IMR-90 (cell line): ENCODE data around the gene FOXO3B. TPM values are rescaled to one million over a fixed set of nuclear protein-coding genes. Genes with fewer than 3 reads are reported as not detected.
A peak's percentile ranks its signal among the peaks of the same experiment; 100 is the strongest.
"Not testable (repeated sequence)": the region's sequence is repeated elsewhere in the genome, so short reads cannot be mapped to it uniquely, and the experiment has no call there.

Experiments used
- ATAC-seq: fragments of 200-7000 bp; cut with Tn5 transposase; 2 replicates; pipeline ENCODE4 v1.9.1; 2020; ENCODE audit warnings: low read depth, mild to moderate bottlenecking, moderate library complexity
- BruUV-seq: library from RNA; stranded (reverse); fragments of 400-500 nt; replicated peaks from 2 replicates; lab custom pipeline; 2021; lab: Mats Ljungman, UMichigan
- CTCF ChIA-PET: fragments of 300-600 bp; formaldehyde crosslinking; extraction: SDS; loops from one replicate; lab custom pipeline; 2021; ENCODE audit warnings: antibody characterized with exemption; lab: Yijun Ruan, JAX
- POLR2A ChIA-PET: fragments of 300-600 bp; sonication (Branson Sonifier 250); formaldehyde crosslinking; loops from one replicate; lab custom pipeline; 2022; ENCODE audit warnings: antibody characterized with exemption; ENCODE audit not compliant: unreplicated experiment; lab: Charles Lee
- DNase-seq: peaks from one replicate; pipeline ENCODE4 v3.0.0; 2013
- H2AFZ ChIP-seq: replicated peaks from 2 replicates; pipeline ENCODE3; 2013; ENCODE audit warnings: low read length, mild to moderate bottlenecking; ENCODE audit not compliant: poor library complexity
- H2AK5ac ChIP-seq: 2 replicates; pipeline ENCODE4 v1.6.1; 2013; ENCODE audit warnings: low read depth, low read length, inconsistent platforms
- H2AK9ac ChIP-seq: replicated peaks from 2 replicates; pipeline ENCODE3; 2013; ENCODE audit warnings: mild to moderate bottlenecking, low read depth, low read length, moderate library complexity; ENCODE audit not compliant: poor library complexity
- H2BK120ac ChIP-seq: 2 replicates; pipeline ENCODE4 v1.6.1; 2013; ENCODE audit warnings: low read depth, low read length, inconsistent platforms
- H2BK15ac ChIP-seq: 3 replicates; pipeline ENCODE4 v1.6.1; 2013; ENCODE audit warnings: low read depth, low read length, inconsistent platforms
- H2BK20ac ChIP-seq: 2 replicates; pipeline ENCODE4 v1.6.1; 2013; ENCODE audit warnings: low read depth, mild to moderate bottlenecking, inconsistent platforms, low read length, moderate library complexity
- H2BK5ac ChIP-seq: 2 replicates; pipeline ENCODE4 v1.6.1; 2013; ENCODE audit warnings: mild to moderate bottlenecking, low read depth, low read length, inconsistent platforms; ENCODE audit not compliant: poor library complexity, severe bottlenecking
- H3K14ac ChIP-seq: replicated peaks from 2 replicates; pipeline ENCODE4 v1.6.1; 2013; ENCODE audit warnings: low read depth, low read length, inconsistent platforms
- H3K18ac ChIP-seq: 2 replicates; pipeline ENCODE4 v1.6.1; 2013; ENCODE audit warnings: low read depth, low read length, control low read depth
- H3K23ac ChIP-seq: 2 replicates; pipeline ENCODE4 v1.6.1; 2013; ENCODE audit warnings: low read depth, low read length, inconsistent platforms
- H3K27ac ChIP-seq: 2 replicates; pipeline ENCODE4 v1.5.1; 2013; ENCODE audit warnings: mild to moderate bottlenecking, control low read depth, low read length; ENCODE audit not compliant: insufficient read depth
- H3K27me3 ChIP-seq: 2 replicates; pipeline ENCODE4 v1.6.1; 2013; ENCODE audit warnings: low read length; ENCODE audit not compliant: control insufficient read depth, insufficient read depth
- H3K36me3 ChIP-seq: 2 replicates; pipeline ENCODE4 v1.6.1; 2013; ENCODE audit warnings: low read length, mixed read lengths; ENCODE audit not compliant: control insufficient read depth, insufficient read depth
- H3K4ac ChIP-seq: 2 replicates; pipeline ENCODE4 v1.6.1; 2013; ENCODE audit warnings: low read depth, low read length, inconsistent platforms
- H3K4me1 ChIP-seq: 2 replicates; pipeline ENCODE4 v1.6.1; 2013; ENCODE audit warnings: low read length, mixed read lengths; ENCODE audit not compliant: control insufficient read depth, insufficient read depth
- H3K4me2 ChIP-seq: 2 replicates; pipeline ENCODE4 v1.6.1; 2013; ENCODE audit warnings: low read depth, mild to moderate bottlenecking, control low read depth, low read length, moderate library complexity
- H3K4me3 ChIP-seq: 2 replicates; pipeline ENCODE4 v1.5.1; 2013; ENCODE audit warnings: low read depth, mild to moderate bottlenecking, control low read depth, low read length, moderate library complexity; ENCODE audit not compliant: insufficient read depth
- H3K56ac ChIP-seq: 2 replicates; pipeline ENCODE4 v1.6.1; 2013; ENCODE audit warnings: low read length, inconsistent platforms; ENCODE audit not compliant: insufficient read depth; ENCODE audit errors: extremely low read depth
- H3K79me1 ChIP-seq, 2 experiments: 2 replicates each; pipeline ENCODE4 v1.6.1; 2013; ENCODE audit warnings: low read length in 2 of 2, inconsistent platforms in 1 of 2, low read depth in 1 of 2
- H3K9ac ChIP-seq: 2 replicates; pipeline ENCODE4 v1.6.1; 2013; ENCODE audit warnings: low read depth, low read length, control low read depth
- H3K9me1 ChIP-seq: 2 replicates; pipeline ENCODE4 v1.6.1; 2013; ENCODE audit warnings: low read length, inconsistent platforms; ENCODE audit not compliant: insufficient read depth
- H3K9me3 ChIP-seq: 2 replicates; pipeline ENCODE4 v1.6.1; 2013; ENCODE audit warnings: low read length; ENCODE audit not compliant: control insufficient read depth, insufficient read depth
- H4K20me1 ChIP-seq: 2 replicates; pipeline ENCODE4 v1.6.1; 2013; ENCODE audit warnings: low read length, inconsistent platforms; ENCODE audit not compliant: insufficient read depth
- H4K5ac ChIP-seq: 2 replicates; pipeline ENCODE4 v1.6.1; 2013; ENCODE audit warnings: mild to moderate bottlenecking, low read depth, low read length, control low read depth
- H4K8ac ChIP-seq, 2 experiments: 2 replicates each; pipeline ENCODE4 v1.6.1; 2013; ENCODE audit warnings: low read depth in 2 of 2, low read length in 2 of 2, control low read depth in 1 of 2, inconsistent platforms in 1 of 2
- H4K91ac ChIP-seq: 2 replicates; pipeline ENCODE4 v1.6.1; 2013; ENCODE audit warnings: low read depth, low read length, inconsistent platforms; ENCODE audit not compliant: insufficient read depth
- CEBPB ChIP-seq: IDR thresholded peaks from 2 replicates; pipeline ENCODE4 v1.6.1; 2012; ENCODE audit warnings: low read depth, low read length, improper control_type of control experiment
- WGBS, 2 experiments: methylation state at CpG; one replicate each; pipeline versions ENCODE4 v1.1.5 to v1.1.7; 2013; ENCODE audit warnings: missing lambda C conversion rate in 2 of 2; ENCODE audit not compliant: insufficient read length in 1 of 2; ENCODE audit errors: extremely low coverage in 2 of 2; 5-methylcytosine and 5-hydroxymethylcytosine counted together
- dilution Hi-C: fragments of 300-500 bp; cut with HindIII; formaldehyde crosslinking; loops from one replicate; pipeline ENCODE4 v1.14.3; 2018; ENCODE audit warnings: low sequenced_read_pairs; ENCODE audit not compliant: unreplicated experiment
- in situ Hi-C: fragments of 300-500 bp; cut with MboI; formaldehyde crosslinking; loops from 3 replicates; pipeline ENCODE4 v1.14.3; 2019; ENCODE audit warnings: low sequenced_read_pairs, inconsistent platforms, mixed read lengths
- intact Hi-C: fragments of 100-400 bp; cut with micrococcal nuclease; formaldehyde crosslinking; loops from 2 replicates; pipeline ENCODE4 v1.10.0; 2022
- polyA plus RNA-seq, 3 experiments: library from polyadenylated mRNA; depleted of rRNA; stranded (reverse); fragments of >200 nt; gene quantifications; 2 replicates each; pipeline ENCODE4 v1.2.3, GENCODE V29; 2012; ENCODE audit warnings: low replicate concordance in 1 of 3
- total RNA-seq: library from RNA; depleted of rRNA; stranded (reverse); fragments of >200 nt; gene quantifications from 2 replicates; pipeline ENCODE4 v1.2.3, GENCODE V29; 2012

The FOXO3B gene
- total and polyA plus RNA-seq, 2 of the 4 experiments (the other 2 are of a cell fraction): 5.4 to 5.6 TPM

DNA sequence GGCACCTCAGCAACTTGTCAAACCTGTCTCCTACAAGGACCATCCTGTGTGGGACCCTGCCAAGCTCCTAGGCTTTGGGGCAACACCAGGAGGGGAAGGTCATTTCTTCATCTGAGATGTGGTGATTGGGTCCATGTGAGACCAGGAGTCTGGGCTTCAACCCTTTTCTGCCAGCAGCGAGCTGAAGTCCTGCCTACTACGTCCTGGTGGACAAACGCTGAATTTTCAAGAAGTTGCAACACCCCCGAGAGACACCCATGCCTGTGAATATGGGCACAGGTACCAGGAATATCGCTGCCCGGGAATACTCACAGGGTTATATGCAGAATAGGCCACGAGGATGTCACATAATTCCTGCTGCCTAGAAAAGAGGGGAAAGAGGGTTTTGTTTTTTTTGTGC lies 45.9 kb downstream of the FOXO3B start:
- H3K4ac ChIP-seq, H3K14ac ChIP-seq, dilution Hi-C loops, in situ Hi-C loops, H3K4me1 ChIP-seq, H3K56ac ChIP-seq, DNase-seq, H3K36me3 ChIP-seq, H3K9ac ChIP-seq, H4K5ac ChIP-seq, intact Hi-C loops, H3K9me3 ChIP-seq, BruUV-seq, H3K18ac ChIP-seq, H3K9me1 ChIP-seq, H3K4me2 ChIP-seq, H2BK120ac ChIP-seq, POLR2A ChIA-PET, CTCF ChIA-PET, H2BK20ac ChIP-seq, H2AK5ac ChIP-seq, H2BK15ac ChIP-seq, H3K27me3 ChIP-seq, ATAC-seq, H2AFZ ChIP-seq, H2AK9ac ChIP-seq, H3K4me3 ChIP-seq, H4K20me1 ChIP-seq, H4K8ac ChIP-seq, H3K27ac ChIP-seq, H3K79me1 ChIP-seq, H4K91ac ChIP-seq, H3K23ac ChIP-seq, H2BK5ac ChIP-seq: not testable (repeated sequence)
- TF ChIP-seq CEBPB: peak; percentile 7; the same call in 1 of the 2 replicates
- WGBS, 2 experiments: 77% methylated on average over 5 of the region's 7 CpGs; no CpG with 5 or more reads in 1 of the 2 experiments

DNA sequence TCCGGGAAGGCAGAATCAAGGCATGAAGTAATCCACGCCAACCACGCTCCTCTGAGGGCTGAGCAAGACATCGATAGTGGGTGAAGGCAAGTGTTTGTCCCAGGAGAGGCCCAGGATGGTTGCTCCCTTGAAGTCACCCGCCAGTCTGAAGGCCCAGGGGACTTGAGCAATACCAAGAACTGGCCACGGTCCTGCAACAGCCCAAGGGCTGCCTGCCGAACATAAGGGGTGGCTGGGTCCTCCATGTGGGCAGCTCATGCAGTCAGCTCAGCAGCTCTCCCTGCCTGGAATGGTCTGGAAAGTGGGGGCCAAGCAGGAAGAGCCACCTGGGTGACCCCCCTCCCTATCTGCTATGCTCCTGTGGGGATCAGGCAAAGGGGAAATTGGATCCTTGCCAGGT lies 46.3 kb downstream of the FOXO3B start:
- H4K91ac ChIP-seq, H3K4ac ChIP-seq, H4K8ac ChIP-seq, H2BK20ac ChIP-seq, H4K5ac ChIP-seq, POLR2A ChIA-PET, H2AFZ ChIP-seq, intact Hi-C loops, H2BK15ac ChIP-seq, BruUV-seq, H3K79me1 ChIP-seq, H4K20me1 ChIP-seq, H3K36me3 ChIP-seq, H2AK9ac ChIP-seq, H3K56ac ChIP-seq, H3K9me3 ChIP-seq, H2BK5ac ChIP-seq, H2AK5ac ChIP-seq, H3K4me3 ChIP-seq, H3K18ac ChIP-seq, H3K23ac ChIP-seq, H3K27me3 ChIP-seq, in situ Hi-C loops, H3K9ac ChIP-seq, ATAC-seq, H3K4me2 ChIP-seq, dilution Hi-C loops, H3K4me1 ChIP-seq, H3K27ac ChIP-seq, DNase-seq, CTCF ChIA-PET, H2BK120ac ChIP-seq, H3K9me1 ChIP-seq, H3K14ac ChIP-seq: not testable (repeated sequence)
- WGBS, 2 experiments: no CpG with 5 or more reads among the region's 7 CpGs
